Measurements from ENCODE around the gene SNAPC4.

GRCh38 chr9:136363106-136363948, 36.6 kb downstream of the SNAPC4 start, which contains the start of gene DNLZ:
- peak; percentile 79 for TF ChIP-seq POLR2A (IDR thresholded peaks at IDR 0.05)
- peak; percentile 86 to 99 (median 99) for TF ChIP-seq CTCF (IDR thresholded peaks at IDR 0.05)
- peak; percentile 75 to 89 (median 84) for TF ChIP-seq POLR2AphosphoS5 (IDR thresholded peaks at IDR 0.05)

Data from transverse colon (tissue), 4 donors.